SU-DHL-6 (cell line): ENCODE data around the gene UBQLN1.

ENCODE experiments used
- H2AFZ ChIP-seq: fragments of 200-600 bp; sonication (generic); 2 replicates; pipeline ENCODE4 v1.6.1; 2014; ENCODE audit warnings: low read depth, mild to moderate bottlenecking, moderate library complexity, mixed read lengths, antibody characterized with exemption, low read length; ENCODE audit not compliant: severe bottlenecking
- H3F3A ChIP-seq: fragments of 200-600 bp; shearing (Covaris generic); 2 replicates; pipeline ENCODE4 v1.6.0; 2016; ENCODE audit warnings: antibody characterized with exemption, mild to moderate bottlenecking; ENCODE audit not compliant: insufficient read depth
- H3K27ac ChIP-seq: fragments of 200-600 bp; sonication (generic); 2 replicates; pipeline ENCODE4 v1.5.1; 2016; ENCODE audit warnings: low read depth, mild to moderate bottlenecking, low read length, moderate library complexity, mixed read lengths
- H3K27me3 ChIP-seq: fragments of 200-600 bp; sonication (generic), shearing (Covaris generic); 2 replicates; pipeline ENCODE4 v1.6.0; 2014; ENCODE audit warnings: mild to moderate bottlenecking, low read length
- H3K36me3 ChIP-seq: fragments of 200-600 bp; sonication (generic); 2 replicates; pipeline ENCODE4 v1.6.1; 2014; ENCODE audit warnings: mild to moderate bottlenecking, low read length, mixed read lengths
- H3K4me2 ChIP-seq: fragments of 300-600, 200-600 bp; shearing (Covaris generic), sonication (generic); 2 replicates; pipeline ENCODE4 v1.6.0; 2014; ENCODE audit warnings: low read length, low read depth, mild to moderate bottlenecking; ENCODE audit not compliant: poor library complexity, severe bottlenecking
- H3K4me3 ChIP-seq: fragments of 200-600 bp; sonication (generic); 2 replicates; pipeline ENCODE4 v1.5.1; 2014; ENCODE audit warnings: antibody characterized with exemption, low read length, mild to moderate bottlenecking, mixed read lengths; ENCODE audit not compliant: insufficient read depth, poor library complexity, severe bottlenecking
- H3K79me2 ChIP-seq: fragments of 200-600 bp; sonication (generic); 2 replicates; pipeline ENCODE4 v1.6.1; 2014; ENCODE audit warnings: mild to moderate bottlenecking, low read length, moderate library complexity; ENCODE audit not compliant: insufficient read depth
- H3K9ac ChIP-seq: fragments of 200-600 bp; sonication (generic); 2 replicates; pipeline ENCODE4 v1.7.0; 2014; ENCODE audit warnings: mild to moderate bottlenecking, low read length
- H3K9me2 ChIP-seq: fragments of 200-600 bp; sonication (generic); replicated peaks from 2 replicates; pipeline ENCODE4 v1.6.1; 2014; ENCODE audit warnings: low read length; ENCODE audit not compliant: insufficient read depth
- H3K9me3 ChIP-seq: fragments of 200-600 bp; sonication (generic); 2 replicates; pipeline ENCODE4 v1.6.1; 2014; ENCODE audit warnings: low read length, mixed read lengths; ENCODE audit not compliant: insufficient read depth
- H4K20me1 ChIP-seq: fragments of 200-600 bp; sonication (generic); 2 replicates; pipeline ENCODE4 v1.6.1; 2014; ENCODE audit warnings: low read depth, mild to moderate bottlenecking, antibody characterized with exemption, low read length, moderate library complexity, mixed read lengths
- CTCF ChIP-seq: fragments of 200-600 bp; sonication (generic); IDR thresholded peaks from one replicate; pipeline ENCODE4 v1.5.1; 2017; ENCODE audit warnings: antibody characterized with exemption, mild to moderate bottlenecking, low read length, moderate library complexity; ENCODE audit not compliant: insufficient read depth, poor library complexity, severe bottlenecking
- EZH2phosphoT487 ChIP-seq: fragments of 200-600 bp; sonication (generic), shearing (Covaris generic); conservative IDR thresholded peaks from 2 replicates; pipeline ENCODE4 v1.6.1; 2018; ENCODE audit warnings: mild to moderate bottlenecking, antibody characterized with exemption, low read length, moderate library complexity, mixed read lengths

The UBQLN1 gene

GRCh38 chr9:83628540-83628939 lies 79.2 kb downstream of the UBQLN1 start:
- Histone ChIP-seq H3K4me2 (no peak overlapping the region), H3K9ac (no peak overlapping the region), H3K9me3 (no peaks in the 10 kb centered on the region), H3F3A (0 out of 2 replicates have a peak, but pooled peaks cover 5% of the 10 kb centered on the region), H3K4me3 (no peak overlapping the region), H3K9me2 (no peaks in the 10 kb centered on the region), H4K20me1 (no peaks in the 10 kb centered on the region), H3K27ac (no peak overlapping the region), H3K36me3 (no peaks in the 10 kb centered on the region), H2AFZ (no peak overlapping the region), H3K79me2 (no peaks in the 10 kb centered on the region), H3K27me3 (no peaks in the 10 kb centered on the region)
- TF ChIP-seq CTCF (no peak), EZH2phosphoT487 (no peak)

GRCh38 chr9:83625178-83625577 lies 82.6 kb downstream of the UBQLN1 start:
- H3K36me3 ChIP-seq: no peaks in the 10 kb centered on the region
- no peak for TF ChIP-seq CTCF
- no peak for TF ChIP-seq EZH2phosphoT487
- no peaks in the 10 kb centered on the region for H3K9me3 ChIP-seq
- H3K79me2 ChIP-seq: no peaks in the 10 kb centered on the region
- H3K27me3 ChIP-seq: no peaks in the 10 kb centered on the region
- H3K27ac ChIP-seq: no peak overlapping the region
- peaks cover 13% of the 10 kb centered on the region; the same call in 1 of the 2 replicates for H3F3A ChIP-seq
- H3K9me2 ChIP-seq: no peaks in the 10 kb centered on the region
- no peak overlapping the region for H3K4me3 ChIP-seq
- H3K4me2 ChIP-seq: no peak overlapping the region
- H3K9ac ChIP-seq: no peak overlapping the region
- no peaks in the 10 kb centered on the region for H4K20me1 ChIP-seq
- no peak overlapping the region for H2AFZ ChIP-seq

- Histone ChIP-seq H3K4me2 (peak overlapping the region; percentile 79), H3K27me3 (no peaks in the 10 kb centered on the region), H3K36me3 (no peaks in the 10 kb centered on the region), H3K79me2 (no peaks in the 10 kb centered on the region), H2AFZ (peak overlapping the region; percentile 100), H3K9ac (peak overlapping the region; percentile 87), H4K20me1 (no peaks in the 10 kb centered on the region), H3F3A (peaks cover 13% of the 10 kb centered on the region; the same call in 1 of the 2 replicates), H3K4me3 (peak overlapping the region; percentile 65), H3K9me3 (no peaks in the 10 kb centered on the region), H3K9me2 (no peaks in the 10 kb centered on the region), H3K27ac (peak overlapping the region; percentile 55)
- no peak for TF ChIP-seq EZH2phosphoT487
Measured at GRCh38 chr9:83623679-83624076, 84.1 kb downstream of the UBQLN1 start.

- H3K27me3 ChIP-seq: no peaks in the 10 kb centered on the region
- no peaks in the 10 kb centered on the region for H3K9me2 ChIP-seq
- peak within 1 kb of the TSS; percentile 87 for H3K9ac ChIP-seq
Measured at GRCh38 chr9:83622939-83623678, 84.6 kb downstream of the UBQLN1 start, which contains the start of gene IDNK. Gene IDNK, plus strand, starts transcription at chr9:83623143. Its CDS starts 29 bp downstream, at chr9:83623172.

More at GRCh38 chr9:83622939-83623678, 84.6 kb downstream of the UBQLN1 start, which contains the start of gene IDNK:
- TF ChIP-seq EZH2phosphoT487 (no peak), CTCF (no peak)
- H3K4me2 ChIP-seq: peak within 1 kb of the TSS; percentile 79
- no peaks in the 10 kb centered on the region for H3K36me3 ChIP-seq
- H3K27ac ChIP-seq: peak within 1 kb of the TSS; percentile 55
- H3K79me2 ChIP-seq: no peaks in the 10 kb centered on the region
- H3F3A ChIP-seq: peaks cover 13% of the 10 kb centered on the region; the same call in 1 of the 2 replicates
- H3K4me3 ChIP-seq: peak within 1 kb of the TSS; percentile 65
- H3K9me3 ChIP-seq: no peaks in the 10 kb centered on the region
- no peaks in the 10 kb centered on the region for H4K20me1 ChIP-seq
- peak within 1 kb of the TSS; percentile 100 for H2AFZ ChIP-seq
